K562 (cell line): Measurements from ENCODE around the gene KDM2B. TPM values are rescaled to one million over a fixed set of nuclear protein-coding genes. Genes with fewer than 3 reads are reported as not detected.
A peak's percentile ranks its signal among the peaks of the same experiment; 100 is the strongest.

ENCODE experiments used
- ATAC-seq: fragments of 200-7000 bp; cut with Tn5 transposase; 3 replicates; pipeline ENCODE4 v1.9.1; 2020; ENCODE audit warnings: moderate library complexity
- BruUV-seq: library from RNA; stranded (reverse); fragments of 400-500 nt; replicated peaks from 2 replicates; lab custom pipeline; 2021; lab: Mats Ljungman, UMichigan
- CTCF ChIA-PET: fragments of 300-600 bp; formaldehyde crosslinking; extraction: SDS; loops from one replicate; lab custom pipeline; 2021; ENCODE audit warnings: low intra/inter-chr PET ratio; lab: Yijun Ruan, JAX
- POLR2A ChIA-PET: fragments of 300-600, 350-650 bp; sonication (Branson Sonifier 250); formaldehyde crosslinking; extraction: SDS; loops from one replicate; lab custom pipeline; 2021; ENCODE audit warnings: antibody characterized with exemption, inconsistent platforms; lab: Yijun Ruan, JAX
- DNase-seq, 4 experiments: peaks; one replicate each; pipeline versions ENCODE4 v3.0.0 to v3.0.0-alpha.2; 2011 to 2018; ENCODE audit warnings: low spot score in 3 of 4, mixed read lengths in 3 of 4; ENCODE audit errors: extremely low read depth in 1 of 4
- FAIRE-seq: peaks from 2 replicates; lab custom pipeline; 2011; peaks lifted over from hg19 to GRCh38; lab: Jason Lieb, UNC
- H2AFZ ChIP-seq: 2 replicates; pipeline ENCODE4 v1.6.0; 2011; ENCODE audit warnings: low read depth, low read length, control low read depth, inconsistent platforms
- H3K27ac ChIP-seq: fragments of 200-600 bp; 3 replicates; pipeline ENCODE4 v1.8.0; 2011; ENCODE audit warnings: low read depth, mild to moderate bottlenecking, control low read depth, inconsistent platforms, low read length, moderate library complexity, mixed read lengths; ENCODE audit errors: extremely low read depth
- H3K27me3 ChIP-seq, 2 experiments: fragments of 300-600 bp in 1 of 2; 2 replicates in 1 of 2; 3 replicates in 1 of 2; pipeline versions ENCODE4 v1.6.0 to v1.8.0; 2011; ENCODE audit warnings: inconsistent platforms in 2 of 2, low read length in 2 of 2, mild to moderate bottlenecking in 1 of 2, mixed read lengths in 1 of 2, moderate library complexity in 1 of 2; ENCODE audit not compliant: control insufficient read depth in 2 of 2, insufficient read depth in 2 of 2
- H3K36me3 ChIP-seq: fragments of 300-600 bp; 3 replicates; pipeline ENCODE4 v1.8.0; 2011; ENCODE audit warnings: mild to moderate bottlenecking, low read length, inconsistent platforms; ENCODE audit not compliant: control insufficient read depth, insufficient read depth
- H3K4me1 ChIP-seq, 2 experiments: fragments of 200-600 bp in 1 of 2; replicated peaks in 1 of 2; 2 replicates in 1 of 2; 3 replicates in 1 of 2; pipeline versions ENCODE4 v1.5.1 to v1.8.0; 2011; ENCODE audit warnings: inconsistent platforms in 2 of 2, low read length in 2 of 2, mild to moderate bottlenecking in 1 of 2, mixed read lengths in 1 of 2, moderate library complexity in 1 of 2; ENCODE audit not compliant: control insufficient read depth in 2 of 2, insufficient read depth in 2 of 2
- H3K4me2 ChIP-seq: 2 replicates; pipeline ENCODE4 v1.6.1; 2011; ENCODE audit warnings: low read length, control low read depth, inconsistent platforms, mixed read lengths; ENCODE audit not compliant: insufficient read depth
- H3K4me3 ChIP-seq: fragments of 200-600 bp; sonication (generic), shearing (Covaris generic); 2 replicates; pipeline ENCODE4 v1.5.1; 2016; ENCODE audit warnings: control low read depth, inconsistent platforms
- H3K79me2 ChIP-seq: fragments of 200-600 bp; 3 replicates; pipeline ENCODE4 v1.8.0; 2011; ENCODE audit warnings: low read length, inconsistent platforms; ENCODE audit not compliant: control insufficient read depth, insufficient read depth
- H3K9ac ChIP-seq, 2 experiments: 2 replicates each; pipeline versions ENCODE4 v1.6.0 to v1.6.1; 2011; ENCODE audit warnings: low read depth in 2 of 2, low read length in 2 of 2, control low read depth in 1 of 2, inconsistent platforms in 1 of 2, mild to moderate bottlenecking in 1 of 2, mixed read lengths in 1 of 2; ENCODE audit not compliant: insufficient read depth in 1 of 2
- H3K9me1 ChIP-seq: one replicate; pipeline ENCODE4 v1.6.0; 2011; ENCODE audit warnings: inconsistent platforms, mild to moderate bottlenecking, low read length, moderate library complexity; ENCODE audit not compliant: control insufficient read depth, insufficient read depth
- H3K9me3 ChIP-seq: replicated peaks from 2 replicates; pipeline ENCODE4 v1.5.1; 2011; ENCODE audit warnings: low read depth, low read length, inconsistent platforms; ENCODE audit not compliant: control insufficient read depth, insufficient read depth
- H4K20me1 ChIP-seq: replicated peaks from 2 replicates; pipeline ENCODE4 v1.6.1; 2011; ENCODE audit warnings: low read length, inconsistent platforms, mixed read lengths; ENCODE audit not compliant: control insufficient read depth, insufficient read depth
- BCOR ChIP-seq: fragments of 450-650 bp; IDR thresholded peaks from 2 replicates; pipeline ENCODE4 v1.6.1; 2016
- CREB3 ChIP-seq: fragments of 450-650 bp; conservative IDR thresholded peaks from 2 replicates; pipeline ENCODE4 v1.6.1; 2016; ENCODE audit warnings: missing genetic modification characterization, low read depth, mild to moderate bottlenecking, missing compliant biosample characterization, moderate library complexity
- MAZ ChIP-seq, 2 experiments: fragments of 450-650 bp in 1 of 2; sonication (generic) in 1 of 2; formaldehyde crosslinking; IDR thresholded peaks in 1 of 2; conservative IDR thresholded peaks in 1 of 2; 2 replicates each; pipeline versions ENCODE4 v1.4.0 to v1.5.0; 2020; ENCODE audit warnings: mild to moderate bottlenecking in 1 of 2, missing genetic modification reagents in 1 of 2
- PHF21A ChIP-seq: fragments of 450-650 bp; IDR thresholded peaks from 2 replicates; pipeline ENCODE4 v1.6.1; 2017; ENCODE audit warnings: low read depth, borderline replicate concordance
- RBM25 ChIP-seq: fragments of 200-400 bp; formaldehyde crosslinking; IDR thresholded peaks from 2 replicates; pipeline ENCODE4 v1.6.1; 2018; ENCODE audit warnings: low read length, low read depth, moderate library complexity; ENCODE audit not compliant: severe bottlenecking
- U2AF2 ChIP-seq: fragments of 200-400 bp; formaldehyde crosslinking; optimal IDR thresholded peaks from 2 replicates; pipeline ENCODE3; 2017; ENCODE audit warnings: low read depth, mild to moderate bottlenecking, low read length
- ZNF146 ChIP-seq: IDR thresholded peaks from one replicate; pipeline ENCODE4 v1.6.1; 2018; ENCODE audit warnings: missing compliant biosample characterization; ENCODE audit not compliant: unreplicated experiment
- in situ Hi-C: fragments of 300-500 bp; cut with MboI; formaldehyde crosslinking; loops from 4 replicates; pipeline ENCODE4 v1.15.0; 2018; ENCODE audit warnings: inconsistent platforms, mixed read lengths
- intact Hi-C: fragments of 100-400 bp; cut with micrococcal nuclease; formaldehyde crosslinking; loops from 2 replicates; pipeline ENCODE4 v1.14.2; 2022
- polyA plus RNA-seq, 8 experiments: library from polyadenylated mRNA; depleted of rRNA in 4 of 8; stranded (reverse) in 5 of 8; unstranded in 3 of 8; fragments of >200 nt; fragmentation: Nextera tagmentation in 2 of 8; fragmentation: Illumina TruSeq in 1 of 8; extraction: Ambion mirVana in 2 of 8; extraction: Trizol in 1 of 8; gene quantifications; 2 replicates each; pipeline versions ENCODE4 v1.2.1 to v1.2.3, GENCODE V29; 2011 to 2014; ENCODE audit warnings: inconsistent platforms in 1 of 8, missing spikeins in 1 of 8
- total RNA-seq, 7 experiments: library from RNA; depleted of rRNA in 6 of 7; stranded (reverse); fragments of >200 nt in 6 of 7; fragmentation: Illumina TruSeq in 2 of 7; extraction: Trizol in 2 of 7; gene quantifications; 2 replicates each; pipeline versions ENCODE4 v1.2.1 to v1.2.3, GENCODE V29; 2011 to 2021; ENCODE audit warnings: low replicate concordance in 1 of 7

Gene KDM2B
- total and polyA plus RNA-seq, 9 of the 15 experiments (the other 6 are each of a cell fraction or from before 2014, with no cell fraction given): 7.4 to 50.5 (median 22.5) TPM

- TF ChIP-seq CREB3 (no peak), U2AF2 (no peak), MAZ (CRISPR knock-in tag; conservative IDR thresholded peaks at IDR 0.05 in 1 of 2, IDR thresholded peaks at IDR 0.05 in 1 of 2) (no peak)
- TF ChIP-seq, all 486 proteins: peak for 0
These were observed 60.7 kb downstream of the KDM2B start (continued) for GRCh38 chr12:121520119-121520518.

- Histone ChIP-seq H3K79me2 (no peaks in the 10 kb centered on the region), H3K9me1 (no peaks in the 10 kb centered on the region), H3K4me1 (peaks cover 3 to 36% of the 10 kb centered on the region in 2 experiments; a peak in 4 of 5 replicates), H3K36me3 (no peaks in the 10 kb centered on the region), H3K4me3 (no peak overlapping the region), H2AFZ (no peak overlapping the region), H4K20me1 (no peaks in the 10 kb centered on the region; the same call in 1 of the 2 replicates), H3K9ac (no peak overlapping the region), H3K27me3 (no peaks in the 10 kb centered on the region), H3K4me2 (no peak overlapping the region), H3K27ac (no peak overlapping the region), H3K9me3 (no peaks in the 10 kb centered on the region)
- intact Hi-C loops: no loop called here
- FAIRE-seq (no peak), DNase-seq (no peak), ATAC-seq (no peak)
- CTCF ChIA-PET: no interaction called here
- peak; percentile 6; the same call in 1 of the 2 replicates for TF ChIP-seq BCOR
- no peak for TF ChIP-seq PHF21A
- TF ChIP-seq RBM25: peak; percentile 64
- peak; percentile 91 for TF ChIP-seq ZNF146 (CRISPR knock-in tag)
- no TSS peak for BruUV-seq
- POLR2A ChIA-PET: no interaction called here
- in situ Hi-C loops: no loop called here
These were observed 61.6 kb downstream of the KDM2B start for GRCh38 chr12:121519227-121519626.
